Medulla oblongata (tissue), 1 donor: ENCODE measurements around the gene RFX3.

Source experiments
- DNase-seq: peaks from one replicate; pipeline ENCODE4 v3.0.0-alpha.2; 2015; ENCODE audit errors: extremely low spot score

The RFX3 gene

GRCh38 chr9:3434594-3434993, 91.2 kb downstream of the RFX3 start:
- DNase-seq, result no peak

- no peak for DNase-seq
Measured at GRCh38 chr9:3433754-3434153, 92.0 kb downstream of the RFX3 start.

GRCh38 chr9:3433066-3433465, 92.7 kb downstream of the RFX3 start:
- no peak for DNase-seq

GRCh38 chr9:3431890-3432289, 93.9 kb downstream of the RFX3 start:
- no peak for DNase-seq

GRCh38 chr9:3419893-3420292, 105.9 kb downstream of the RFX3 start:
- no peak for DNase-seq

- DNase-seq, result no peak
Measured at GRCh38 chr9:3415906-3416305, 109.9 kb downstream of the RFX3 start.

GRCh38 chr9:3413984-3414383, 111.8 kb downstream of the RFX3 start:
- DNase-seq, result no peak

GRCh38 chr9:3410461-3410860, 115.3 kb downstream of the RFX3 start:
- no peak for DNase-seq

- no peak for DNase-seq
Measured at GRCh38 chr9:3409453-3409852, 116.3 kb downstream of the RFX3 start.

GRCh38 chr9:3403315-3403714, 122.5 kb downstream of the RFX3 start:
- no peak for DNase-seq

- peak; percentile 49 for DNase-seq
Measured at GRCh38 chr9:3401221-3401954, 124.4 kb downstream of the RFX3 start.

GRCh38 chr9:3398232-3398648, 127.6 kb downstream of the RFX3 start:
- peak; percentile 57 for DNase-seq

- no peak for DNase-seq
Measured at GRCh38 chr9:3397766-3398165, 128.0 kb downstream of the RFX3 start.

- no peak for DNase-seq
Measured at GRCh38 chr9:3391414-3391813, 134.4 kb downstream of the RFX3 start.

- DNase-seq, result no peak
Measured at GRCh38 chr9:3386753-3387152, 139.0 kb downstream of the RFX3 start.

GRCh38 chr9:3385871-3386270, 139.9 kb downstream of the RFX3 start:
- no peak for DNase-seq

GRCh38 chr9:3371842-3372241, 154.0 kb downstream of the RFX3 start:
- no peak for DNase-seq

GRCh38 chr9:3370715-3371114, 155.1 kb downstream of the RFX3 start:
- DNase-seq, result no peak

- peak; percentile 57 for DNase-seq
Measured at GRCh38 chr9:3367185-3367584, 158.6 kb downstream of the RFX3 start.

- no peak for DNase-seq
Measured at GRCh38 chr9:3361689-3362392, 164.0 kb downstream of the RFX3 start.

- peak; percentile 26 for DNase-seq
Measured at GRCh38 chr9:3361116-3361515, 164.7 kb downstream of the RFX3 start.

- no peak for DNase-seq
Measured at GRCh38 chr9:3360245-3360644, 165.6 kb downstream of the RFX3 start.

GRCh38 chr9:3359778-3360177, 166.0 kb downstream of the RFX3 start:
- no peak for DNase-seq
